Activated T-helper 9 cell treated with anti-CD3 and anti-CD28 coated beads, Interleukin-2, amount 50 U/mL, for 16 hours (primary cell): ENCODE results near the gene NINJ1.

ENCODE experiments used
- DNase-seq: peaks from one replicate; pipeline ENCODE4 v3.0.0-alpha.2; 2020; ENCODE audit warnings: low read depth

Gene NINJ1

GRCh38 chr9:93087971-93088655, 45.9 kb downstream of the NINJ1 start:
- no peak for DNase-seq

- DNase-seq: no peak
Observed at GRCh38 chr9:93086447-93087224, 47.4 kb downstream of the NINJ1 start.

GRCh38 chr9:93085676-93086075, 48.4 kb downstream of the NINJ1 start:
- DNase-seq: no peak

GRCh38 chr9:93084471-93084881, 49.6 kb downstream of the NINJ1 start:
- DNase-seq: no peak

- no peak for DNase-seq
Observed at GRCh38 chr9:93083592-93084470, 50.2 kb downstream of the NINJ1 start.

- no peak for DNase-seq
Observed at GRCh38 chr9:93082841-93083411, 51.1 kb downstream of the NINJ1 start.

GRCh38 chr9:93081931-93082330, 52.1 kb downstream of the NINJ1 start:
- no peak for DNase-seq

- DNase-seq: no peak
Observed at GRCh38 chr9:93081081-93081529, 52.9 kb downstream of the NINJ1 start.

GRCh38 chr9:93080406-93080805, 53.6 kb downstream of the NINJ1 start:
- DNase-seq: no peak

GRCh38 chr9:93079371-93079770, 54.7 kb downstream of the NINJ1 start:
- no peak for DNase-seq

- DNase-seq: no peak
Observed at GRCh38 chr9:93077811-93078210, 56.2 kb downstream of the NINJ1 start.

GRCh38 chr9:93077367-93077766, 56.7 kb downstream of the NINJ1 start:
- no peak for DNase-seq

GRCh38 chr9:93076792-93077128, 57.3 kb downstream of the NINJ1 start:
- DNase-seq: no peak

- no peak for DNase-seq
Observed at GRCh38 chr9:93076101-93076791, 57.8 kb downstream of the NINJ1 start.

GRCh38 chr9:93072383-93072795, 61.7 kb downstream of the NINJ1 start:
- no peak for DNase-seq
